Measurements from ENCODE around the gene NUTM2F. TPM values are rescaled to one million over a fixed set of nuclear protein-coding genes. Genes with fewer than 3 reads are reported as not detected.
"Not testable (repeated sequence)": the region's sequence is repeated elsewhere in the genome, so short reads cannot be mapped to it uniquely, and the experiment has no call there.

NUTM2F gene
- polyA plus RNA-seq, 3 donors = not detected

DNA sequence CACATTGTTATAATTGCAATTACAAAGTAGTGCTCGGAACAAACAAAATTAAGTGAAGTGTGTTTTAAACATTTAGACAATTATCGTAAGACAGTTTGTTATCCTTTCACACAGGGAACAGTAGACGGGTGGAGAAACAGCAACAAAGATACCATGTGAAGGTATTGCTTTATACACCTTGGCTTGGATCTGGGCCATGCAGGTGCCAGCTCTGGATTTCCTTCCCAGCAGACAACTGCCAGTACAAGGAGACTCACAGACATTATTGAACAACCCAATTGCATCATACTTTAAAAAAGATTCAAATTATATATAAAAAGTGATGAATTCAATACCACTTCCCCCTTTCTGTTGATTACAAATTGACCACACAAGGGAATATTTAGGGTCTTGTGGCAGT lies 41.8 kb upstream of the NUTM2F start:
- H3K36me3 Mint-ChIP-seq; H3K9me3 Mint-ChIP-seq; intact Hi-C loops (cut with micrococcal nuclease); DNase-seq; H3K9me3 ChIP-seq (replicated peaks in 1 of 2; ENCODE audit: control insufficient read depth in 1 of 2, insufficient read depth in 1 of 2, low read length in 2 of 2); H3K27ac ChIP-seq (ENCODE audit: low read depth in 1 of 2, low read length in 2 of 2); H3K4me3 ChIP-seq (replicated peaks in 1 of 3; ENCODE audit: low read depth in 2 of 3, low read length in 3 of 3); H2AFZ ChIP-seq (ENCODE audit: insufficient read depth, low read depth, low read length, poor library complexity, severe bottlenecking); H3K27me3 ChIP-seq (ENCODE audit: control insufficient read depth in 2 of 2, insufficient read depth in 2 of 2, low read length in 2 of 2); H3K4me3 Mint-ChIP-seq; H3K36me3 ChIP-seq (replicated peaks in 1 of 2; ENCODE audit: control insufficient read depth in 1 of 2, insufficient read depth in 2 of 2, low read length in 2 of 2); H3K4me2 ChIP-seq (replicated peaks; ENCODE audit: extremely low read depth, low read length, poor library complexity, severe bottlenecking); H3K9ac ChIP-seq (ENCODE audit: insufficient read depth, low read length, poor library complexity, severe bottlenecking); H3K79me2 ChIP-seq (ENCODE audit: insufficient read depth, low read length); H3K4me1 Mint-ChIP-seq; H3K27ac Mint-ChIP-seq; H3K27me3 Mint-ChIP-seq (ENCODE audit: low read depth in 3 of 3); H4K20me1 ChIP-seq (ENCODE audit: insufficient read depth, low read length); H3K4me1 ChIP-seq (ENCODE audit: control insufficient read depth in 1 of 2, insufficient read depth in 2 of 2, low read length in 2 of 2): not testable (repeated sequence)
- WGBS (ENCODE audit: insufficient coverage) = 50% methylated on average over 1 of the region's 3 CpGs

- H3K9me3 Mint-ChIP-seq; H4K20me1 ChIP-seq (ENCODE audit: insufficient read depth, low read length); H3K4me3 ChIP-seq (replicated peaks in 1 of 3; ENCODE audit: low read depth in 2 of 3, low read length in 3 of 3); H3K4me3 Mint-ChIP-seq; H3K9me3 ChIP-seq (replicated peaks in 1 of 2; ENCODE audit: control insufficient read depth in 1 of 2, insufficient read depth in 1 of 2, low read length in 2 of 2); DNase-seq; H3K27me3 ChIP-seq (ENCODE audit: control insufficient read depth in 2 of 2, insufficient read depth in 2 of 2, low read length in 2 of 2); H3K79me2 ChIP-seq (ENCODE audit: insufficient read depth, low read length); H3K4me1 Mint-ChIP-seq; H3K36me3 Mint-ChIP-seq; H3K4me1 ChIP-seq (ENCODE audit: control insufficient read depth in 1 of 2, insufficient read depth in 2 of 2, low read length in 2 of 2); H3K27me3 Mint-ChIP-seq (ENCODE audit: low read depth in 3 of 3); intact Hi-C loops (cut with micrococcal nuclease); H3K27ac ChIP-seq (ENCODE audit: low read depth in 1 of 2, low read length in 2 of 2); H3K27ac Mint-ChIP-seq; H3K9ac ChIP-seq (ENCODE audit: insufficient read depth, low read length, poor library complexity, severe bottlenecking); H2AFZ ChIP-seq (ENCODE audit: insufficient read depth, low read depth, low read length, poor library complexity, severe bottlenecking); H3K4me2 ChIP-seq (replicated peaks; ENCODE audit: extremely low read depth, low read length, poor library complexity, severe bottlenecking); H3K36me3 ChIP-seq (replicated peaks in 1 of 2; ENCODE audit: control insufficient read depth in 1 of 2, insufficient read depth in 2 of 2, low read length in 2 of 2): not testable (repeated sequence)
- no CpG with 5 or more reads among the region's 2 CpGs for WGBS (ENCODE audit: insufficient coverage)
Measured at GRCh38 chr9:94364093-94364614, 35.7 kb upstream of the NUTM2F start.

DNA sequence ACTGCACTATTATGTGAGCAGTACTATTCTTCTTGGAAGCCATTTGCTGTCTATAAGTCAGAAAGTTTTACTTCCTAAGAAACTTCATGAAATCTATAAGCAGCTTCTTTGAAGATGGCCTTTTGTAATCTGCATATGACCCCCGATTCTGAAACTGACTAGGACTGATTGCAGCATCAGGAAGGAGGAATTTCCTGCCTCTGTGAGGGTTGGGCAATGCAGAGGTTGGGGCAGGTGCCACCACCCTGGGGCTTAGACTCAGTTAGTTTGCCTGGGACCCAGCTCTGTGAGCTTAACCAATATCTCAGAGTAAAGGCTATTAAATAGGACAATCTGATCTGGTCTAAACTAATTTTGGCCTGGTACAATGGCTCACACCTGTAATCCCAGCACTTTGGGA lies 28.7 kb upstream of the NUTM2F start:
- intact Hi-C loops (cut with micrococcal nuclease); H3K4me3 ChIP-seq (replicated peaks in 1 of 3; ENCODE audit: low read depth in 2 of 3, low read length in 3 of 3); H3K4me1 ChIP-seq (ENCODE audit: control insufficient read depth in 1 of 2, insufficient read depth in 2 of 2, low read length in 2 of 2); H3K4me2 ChIP-seq (replicated peaks; ENCODE audit: extremely low read depth, low read length, poor library complexity, severe bottlenecking); H3K79me2 ChIP-seq (ENCODE audit: insufficient read depth, low read length); H3K27me3 Mint-ChIP-seq (ENCODE audit: low read depth in 3 of 3); H3K27me3 ChIP-seq (ENCODE audit: control insufficient read depth in 2 of 2, insufficient read depth in 2 of 2, low read length in 2 of 2); H3K36me3 ChIP-seq (replicated peaks in 1 of 2; ENCODE audit: control insufficient read depth in 1 of 2, insufficient read depth in 2 of 2, low read length in 2 of 2); H3K9ac ChIP-seq (ENCODE audit: insufficient read depth, low read length, poor library complexity, severe bottlenecking); H4K20me1 ChIP-seq (ENCODE audit: insufficient read depth, low read length); H3K9me3 Mint-ChIP-seq; DNase-seq; H3K27ac ChIP-seq (ENCODE audit: low read depth in 1 of 2, low read length in 2 of 2); H2AFZ ChIP-seq (ENCODE audit: insufficient read depth, low read depth, low read length, poor library complexity, severe bottlenecking); H3K36me3 Mint-ChIP-seq; H3K4me1 Mint-ChIP-seq; H3K9me3 ChIP-seq (replicated peaks in 1 of 2; ENCODE audit: control insufficient read depth in 1 of 2, insufficient read depth in 1 of 2, low read length in 2 of 2): not testable (repeated sequence)
- Mint-ChIP-seq H3K27ac (peak overlapping the region in 6 of 7 donors; percentile 18 to 82 (median 60)), H3K4me3 (peak overlapping the region in 1 of 2 donors; percentile 42)
- no CpG with 5 or more reads among the region's 1 CpG for WGBS (ENCODE audit: insufficient coverage)

- H3K27me3 ChIP-seq (ENCODE audit: control insufficient read depth in 2 of 2, insufficient read depth in 2 of 2, low read length in 2 of 2); H3K27ac Mint-ChIP-seq; H3K4me1 ChIP-seq (ENCODE audit: control insufficient read depth in 1 of 2, insufficient read depth in 2 of 2, low read length in 2 of 2); H3K36me3 Mint-ChIP-seq; H3K9ac ChIP-seq (ENCODE audit: insufficient read depth, low read length, poor library complexity, severe bottlenecking); H3K27me3 Mint-ChIP-seq (ENCODE audit: low read depth in 3 of 3); H4K20me1 ChIP-seq (ENCODE audit: insufficient read depth, low read length); H3K36me3 ChIP-seq (replicated peaks in 1 of 2; ENCODE audit: control insufficient read depth in 1 of 2, insufficient read depth in 2 of 2, low read length in 2 of 2); H3K27ac ChIP-seq (ENCODE audit: low read depth in 1 of 2, low read length in 2 of 2); DNase-seq; H3K9me3 ChIP-seq (replicated peaks in 1 of 2; ENCODE audit: control insufficient read depth in 1 of 2, insufficient read depth in 1 of 2, low read length in 2 of 2); H3K79me2 ChIP-seq (ENCODE audit: insufficient read depth, low read length); H3K4me2 ChIP-seq (replicated peaks; ENCODE audit: extremely low read depth, low read length, poor library complexity, severe bottlenecking); H3K4me3 ChIP-seq (replicated peaks in 1 of 3; ENCODE audit: low read depth in 2 of 3, low read length in 3 of 3); intact Hi-C loops (cut with micrococcal nuclease); H3K4me3 Mint-ChIP-seq; H3K4me1 Mint-ChIP-seq; H3K9me3 Mint-ChIP-seq; H2AFZ ChIP-seq (ENCODE audit: insufficient read depth, low read depth, low read length, poor library complexity, severe bottlenecking): not testable (repeated sequence)
- no CpG with 5 or more reads among the region's 4 CpGs for WGBS (ENCODE audit: insufficient coverage)
Measured at GRCh38 chr9:94351901-94352723, 23.7 kb upstream of the NUTM2F start.

All from CD14-positive monocyte (primary cell).